ENCODE results near the gene MIB2. TPM values are rescaled to one million over a fixed set of nuclear protein-coding genes. Genes with fewer than 3 reads are reported as not detected.

The MIB2 gene
- total RNA-seq, 1 experiment from 2014 or later = 13.9 TPM

GRCh38 chr1:1614204-1614953 lies 921 bp upstream of the MIB2 start:
- DNase-seq (ENCODE audit: low spot score) = no peak

GRCh38 chr1:1614954-1615255 lies 395 bp upstream of the MIB2 start:
- DNase-seq (ENCODE audit: low spot score) = no peak

- no peak for DNase-seq (ENCODE audit: low spot score)
Measured at GRCh38 chr1:1616045-1616790, 918 bp downstream of the MIB2 start.

GRCh38 chr1:1616838-1617237 lies 1.5 kb downstream of the MIB2 start:
- no peak for DNase-seq (ENCODE audit: low spot score)

- no peak for DNase-seq (ENCODE audit: low spot score)
Measured at GRCh38 chr1:1617516-1617915, 2.2 kb downstream of the MIB2 start.

GRCh38 chr1:1617925-1618324 lies 2.6 kb downstream of the MIB2 start:
- no peak for DNase-seq (ENCODE audit: low spot score)

- DNase-seq (ENCODE audit: low spot score) = no peak
Measured at GRCh38 chr1:1618396-1619068, 3.2 kb downstream of the MIB2 start.

GRCh38 chr1:1619917-1620361 lies 4.6 kb downstream of the MIB2 start:
- no peak for DNase-seq (ENCODE audit: low spot score)

GRCh38 chr1:1620433-1621139 lies 5.3 kb downstream of the MIB2 start:
- DNase-seq (ENCODE audit: low spot score) = no peak

- DNase-seq (ENCODE audit: low spot score) = no peak
Measured at GRCh38 chr1:1621173-1622009, 6.1 kb downstream of the MIB2 start.

GRCh38 chr1:1622010-1622787 lies 6.9 kb downstream of the MIB2 start:
- no peak for DNase-seq (ENCODE audit: low spot score)

- DNase-seq (ENCODE audit: low spot score) = no peak
Measured at GRCh38 chr1:1622788-1623094, 7.4 kb downstream of the MIB2 start.

- no peak for DNase-seq (ENCODE audit: low spot score)
Measured at GRCh38 chr1:1623181-1623630, 7.9 kb downstream of the MIB2 start.

GRCh38 chr1:1623631-1624442 lies 8.5 kb downstream of the MIB2 start:
- DNase-seq (ENCODE audit: low spot score) = no peak

- DNase-seq (ENCODE audit: low spot score) = no peak
Measured at GRCh38 chr1:1624443-1625403, 9.4 kb downstream of the MIB2 start.

GRCh38 chr1:1625404-1625775 lies 10.1 kb downstream of the MIB2 start:
- DNase-seq (ENCODE audit: low spot score) = no peak

- no peak for DNase-seq (ENCODE audit: low spot score)
Measured at GRCh38 chr1:1625824-1626206, 10.5 kb downstream of the MIB2 start.

All from A172 (cell line).